H1 (cell line): ENCODE data around the gene CDYL. TPM values are rescaled to one million over a fixed set of nuclear protein-coding genes. Genes with fewer than 3 reads are reported as not detected.

ENCODE experiments used
- NANOG ChIP-seq: IDR thresholded peaks from 2 replicates; pipeline ENCODE4 v1.6.1; 2011; ENCODE audit warnings: low read length, low read depth, mild to moderate bottlenecking, inconsistent platforms; ENCODE audit not compliant: insufficient read depth, poor library complexity, severe bottlenecking
- RBBP5 ChIP-seq: IDR thresholded peaks from 2 replicates; pipeline ENCODE4 v1.7.1; 2012; ENCODE audit warnings: low read depth, mild to moderate bottlenecking, inconsistent platforms, low read length, moderate library complexity, borderline replicate concordance
- SIN3A ChIP-seq, 2 experiments: IDR thresholded peaks in 1 of 2; conservative IDR thresholded peaks in 1 of 2; 2 replicates each; pipeline ENCODE4 v1.6.1; 2011 to 2012; ENCODE audit warnings: low read length in 2 of 2, improper control_type of control experiment in 1 of 2, low read depth in 1 of 2, mild to moderate bottlenecking in 1 of 2
- TAF7 ChIP-seq: optimal IDR thresholded peaks from 2 replicates; pipeline ENCODE3; 2011; ENCODE audit warnings: low read depth, mild to moderate bottlenecking, inconsistent platforms, low read length, moderate library complexity, borderline replicate concordance
- polyA plus RNA-seq, 7 experiments: library from polyadenylated mRNA; depleted of rRNA in 3 of 7; stranded (reverse) in 5 of 7; unstranded in 2 of 7; fragments of >200 nt in 5 of 7; fragments of 200-250 nt in 2 of 7; gene quantifications; 1 replicate in 5 of 7; 2 replicates in 1 of 7; 4 replicates in 1 of 7; pipeline versions ENCODE4 v1.2.1 to v1.2.3, GENCODE V29; 2011 to 2013; ENCODE audit warnings: missing spikeins in 2 of 7, mixed read lengths in 2 of 7
- total RNA-seq: library from RNA; stranded (reverse); fragmentation: NEBNext Ultra II Directional; extraction: Animal tissue kit (Norgen Biotek cat#: 25700); gene quantifications from 2 replicates; pipeline ENCODE4 v1.2.1, GENCODE V29; 2021
- TF ChIP-seq, protein P1 (sequence below): fragments of 300-600 bp; sonication (generic); IDR thresholded peaks from 2 replicates; pipeline ENCODE4 v1.7.1; 2012; ENCODE audit warnings: low read length, moderate library complexity, mild to moderate bottlenecking, inconsistent platforms; ENCODE audit not compliant: insufficient replicate concordance

CDYL gene
- total and polyA plus RNA-seq, 2 of the 8 experiments (the other 6 are each of a cell fraction or from before 2014, with no cell fraction given), result 56.4 to 119 TPM

DNA sequence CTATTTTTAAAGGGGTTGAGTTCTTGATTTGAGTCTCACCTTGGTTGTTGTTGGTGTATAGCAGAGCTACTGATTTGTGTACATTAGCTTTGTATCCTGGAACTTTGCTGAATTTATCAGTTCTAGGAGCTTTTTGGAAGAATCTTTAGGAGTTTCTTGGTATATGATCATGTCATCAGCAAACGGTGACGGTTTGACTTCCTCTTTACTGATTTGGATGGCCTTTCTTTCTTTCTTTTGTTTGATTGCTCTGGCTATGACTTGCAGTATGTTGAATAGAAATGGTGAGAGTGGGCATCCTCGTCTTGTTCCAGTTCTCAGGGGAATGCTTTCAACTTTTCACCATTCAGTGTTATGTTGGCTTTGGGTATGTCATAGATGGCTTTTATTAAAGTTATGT, 64.0 kb downstream of the CDYL start (continued):
- no peak for TF ChIP-seq SIN3A (conservative IDR thresholded peaks at IDR 0.05 in 1 of 2, IDR thresholded peaks at IDR 0.05 in 1 of 2; ENCODE audit: low read depth in 1 of 2, low read length in 2 of 2)
- TF ChIP-seq, protein P1, sequence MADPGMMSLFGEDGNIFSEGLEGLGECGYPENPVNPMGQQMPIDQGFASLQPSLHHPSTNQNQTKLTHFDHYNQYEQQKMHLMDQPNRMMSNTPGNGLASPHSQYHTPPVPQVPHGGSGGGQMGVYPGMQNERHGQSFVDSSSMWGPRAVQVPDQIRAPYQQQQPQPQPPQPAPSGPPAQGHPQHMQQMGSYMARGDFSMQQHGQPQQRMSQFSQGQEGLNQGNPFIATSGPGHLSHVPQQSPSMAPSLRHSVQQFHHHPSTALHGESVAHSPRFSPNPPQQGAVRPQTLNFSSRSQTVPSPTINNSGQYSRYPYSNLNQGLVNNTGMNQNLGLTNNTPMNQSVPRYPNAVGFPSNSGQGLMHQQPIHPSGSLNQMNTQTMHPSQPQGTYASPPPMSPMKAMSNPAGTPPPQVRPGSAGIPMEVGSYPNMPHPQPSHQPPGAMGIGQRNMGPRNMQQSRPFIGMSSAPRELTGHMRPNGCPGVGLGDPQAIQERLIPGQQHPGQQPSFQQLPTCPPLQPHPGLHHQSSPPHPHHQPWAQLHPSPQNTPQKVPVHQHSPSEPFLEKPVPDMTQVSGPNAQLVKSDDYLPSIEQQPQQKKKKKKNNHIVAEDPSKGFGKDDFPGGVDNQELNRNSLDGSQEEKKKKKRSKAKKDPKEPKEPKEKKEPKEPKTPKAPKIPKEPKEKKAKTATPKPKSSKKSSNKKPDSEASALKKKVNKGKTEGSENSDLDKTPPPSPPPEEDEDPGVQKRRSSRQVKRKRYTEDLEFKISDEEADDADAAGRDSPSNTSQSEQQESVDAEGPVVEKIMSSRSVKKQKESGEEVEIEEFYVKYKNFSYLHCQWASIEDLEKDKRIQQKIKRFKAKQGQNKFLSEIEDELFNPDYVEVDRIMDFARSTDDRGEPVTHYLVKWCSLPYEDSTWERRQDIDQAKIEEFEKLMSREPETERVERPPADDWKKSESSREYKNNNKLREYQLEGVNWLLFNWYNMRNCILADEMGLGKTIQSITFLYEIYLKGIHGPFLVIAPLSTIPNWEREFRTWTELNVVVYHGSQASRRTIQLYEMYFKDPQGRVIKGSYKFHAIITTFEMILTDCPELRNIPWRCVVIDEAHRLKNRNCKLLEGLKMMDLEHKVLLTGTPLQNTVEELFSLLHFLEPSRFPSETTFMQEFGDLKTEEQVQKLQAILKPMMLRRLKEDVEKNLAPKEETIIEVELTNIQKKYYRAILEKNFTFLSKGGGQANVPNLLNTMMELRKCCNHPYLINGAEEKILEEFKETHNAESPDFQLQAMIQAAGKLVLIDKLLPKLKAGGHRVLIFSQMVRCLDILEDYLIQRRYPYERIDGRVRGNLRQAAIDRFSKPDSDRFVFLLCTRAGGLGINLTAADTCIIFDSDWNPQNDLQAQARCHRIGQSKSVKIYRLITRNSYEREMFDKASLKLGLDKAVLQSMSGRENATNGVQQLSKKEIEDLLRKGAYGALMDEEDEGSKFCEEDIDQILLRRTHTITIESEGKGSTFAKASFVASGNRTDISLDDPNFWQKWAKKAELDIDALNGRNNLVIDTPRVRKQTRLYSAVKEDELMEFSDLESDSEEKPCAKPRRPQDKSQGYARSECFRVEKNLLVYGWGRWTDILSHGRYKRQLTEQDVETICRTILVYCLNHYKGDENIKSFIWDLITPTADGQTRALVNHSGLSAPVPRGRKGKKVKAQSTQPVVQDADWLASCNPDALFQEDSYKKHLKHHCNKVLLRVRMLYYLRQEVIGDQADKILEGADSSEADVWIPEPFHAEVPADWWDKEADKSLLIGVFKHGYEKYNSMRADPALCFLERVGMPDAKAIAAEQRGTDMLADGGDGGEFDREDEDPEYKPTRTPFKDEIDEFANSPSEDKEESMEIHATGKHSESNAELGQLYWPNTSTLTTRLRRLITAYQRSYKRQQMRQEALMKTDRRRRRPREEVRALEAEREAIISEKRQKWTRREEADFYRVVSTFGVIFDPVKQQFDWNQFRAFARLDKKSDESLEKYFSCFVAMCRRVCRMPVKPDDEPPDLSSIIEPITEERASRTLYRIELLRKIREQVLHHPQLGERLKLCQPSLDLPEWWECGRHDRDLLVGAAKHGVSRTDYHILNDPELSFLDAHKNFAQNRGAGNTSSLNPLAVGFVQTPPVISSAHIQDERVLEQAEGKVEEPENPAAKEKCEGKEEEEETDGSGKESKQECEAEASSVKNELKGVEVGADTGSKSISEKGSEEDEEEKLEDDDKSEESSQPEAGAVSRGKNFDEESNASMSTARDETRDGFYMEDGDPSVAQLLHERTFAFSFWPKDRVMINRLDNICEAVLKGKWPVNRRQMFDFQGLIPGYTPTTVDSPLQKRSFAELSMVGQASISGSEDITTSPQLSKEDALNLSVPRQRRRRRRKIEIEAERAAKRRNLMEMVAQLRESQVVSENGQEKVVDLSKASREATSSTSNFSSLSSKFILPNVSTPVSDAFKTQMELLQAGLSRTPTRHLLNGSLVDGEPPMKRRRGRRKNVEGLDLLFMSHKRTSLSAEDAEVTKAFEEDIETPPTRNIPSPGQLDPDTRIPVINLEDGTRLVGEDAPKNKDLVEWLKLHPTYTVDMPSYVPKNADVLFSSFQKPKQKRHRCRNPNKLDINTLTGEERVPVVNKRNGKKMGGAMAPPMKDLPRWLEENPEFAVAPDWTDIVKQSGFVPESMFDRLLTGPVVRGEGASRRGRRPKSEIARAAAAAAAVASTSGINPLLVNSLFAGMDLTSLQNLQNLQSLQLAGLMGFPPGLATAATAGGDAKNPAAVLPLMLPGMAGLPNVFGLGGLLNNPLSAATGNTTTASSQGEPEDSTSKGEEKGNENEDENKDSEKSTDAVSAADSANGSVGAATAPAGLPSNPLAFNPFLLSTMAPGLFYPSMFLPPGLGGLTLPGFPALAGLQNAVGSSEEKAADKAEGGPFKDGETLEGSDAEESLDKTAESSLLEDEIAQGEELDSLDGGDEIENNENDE, result no peak
- no peak for TF ChIP-seq RBBP5
- no peak for TF ChIP-seq NANOG
- no peak for TF ChIP-seq TAF7
